Suprapubic skin (tissue), 4 donors: ENCODE results near the gene PRAMEF11. TPM values are rescaled to one million over a fixed set of nuclear protein-coding genes. Genes with fewer than 3 reads are reported as not detected.
"Not testable (repeated sequence)": the region's sequence is repeated elsewhere in the genome, so short reads cannot be mapped to it uniquely, and the experiment has no call there.

Experiments used
- DNase-seq, 2 donors: peaks; one replicate each; pipeline ENCODE4 v3.0.0-alpha.2; 2019; ENCODE audit warnings: low spot score in 2 of 2
- H3K27ac ChIP-seq: fragments of 200-600 bp; sonication (generic); one replicate; pipeline ENCODE4 v1.5.1; 2019
- H3K27me3 ChIP-seq: fragments of 200-600 bp; sonication (generic); one replicate; pipeline ENCODE4 v1.5.1; 2019
- H3K36me3 ChIP-seq: fragments of 200-600 bp; sonication (generic); one replicate; pipeline ENCODE4 v1.5.1; 2019
- H3K4me1 ChIP-seq: fragments of 200-600 bp; sonication (generic); one replicate; pipeline ENCODE4 v1.5.1; 2019
- H3K4me3 ChIP-seq: fragments of 200-600 bp; sonication (generic); one replicate; pipeline ENCODE4 v1.5.1; 2019; ENCODE audit warnings: mild to moderate bottlenecking
- H3K9me3 ChIP-seq: fragments of 200-600 bp; sonication (generic); one replicate; pipeline ENCODE4 v1.5.1; 2019
- CTCF ChIP-seq, 2 donors: fragments of 200-600 bp in 1 of 2; fragments of 450-650 bp in 1 of 2; sonication (generic) in 1 of 2; IDR thresholded peaks; one replicate each; pipeline ENCODE4 v1.5.1; 2016 to 2019; ENCODE audit warnings: antibody characterized with exemption in 2 of 2, mild to moderate bottlenecking in 1 of 2, moderate library complexity in 1 of 2
- EP300 ChIP-seq: sonication (generic); formaldehyde crosslinking; IDR thresholded peaks from one replicate; pipeline ENCODE4 v1.6.1; 2017; ENCODE audit warnings: antibody characterized with exemption
- POLR2A ChIP-seq, 2 donors: fragments of 450-650 bp; IDR thresholded peaks; one replicate each; pipeline ENCODE4 v1.6.1; 2017; ENCODE audit warnings: antibody characterized with exemption in 2 of 2, mild to moderate bottlenecking in 2 of 2, moderate library complexity in 2 of 2
- POLR2AphosphoS5 ChIP-seq, 3 donors: sonication (generic); formaldehyde crosslinking; IDR thresholded peaks; one replicate each; pipeline ENCODE4 v1.6.1; 2017; ENCODE audit warnings: antibody characterized with exemption in 3 of 3
- WGBS: methylation state at CpG from one replicate; pipeline ENCODE4 v1.1.5; 2018; 5-methylcytosine and 5-hydroxymethylcytosine counted together
- total RNA-seq, 4 donors: library from RNA; depleted of rRNA; stranded (reverse); fragments of >200 nt; gene quantifications; one replicate each; pipeline ENCODE4 v1.1.0, GENCODE V29; 2016

The PRAMEF11 gene
- not detected for total RNA-seq

GRCh38 chr1:12831310-12831709 is at the start of gene PRAMEF11:
TSS of gene PRAMEF11 (minus strand) at chr1:12831410. CDS start at chr1:12828789, 2,621 bp downstream.
- not testable (repeated sequence) for H3K36me3 ChIP-seq, H3K4me1 ChIP-seq, H3K27ac ChIP-seq, H3K4me3 ChIP-seq, H3K27me3 ChIP-seq, H3K9me3 ChIP-seq, DNase-seq
- 71% methylated on average over 3 of the region's 3 CpGs for WGBS

- H3K4me3 ChIP-seq, H3K27me3 ChIP-seq, H3K36me3 ChIP-seq, H3K27ac ChIP-seq, H3K4me1 ChIP-seq, DNase-seq, H3K9me3 ChIP-seq: not testable (repeated sequence)
- 83% methylated on average over 2 of the region's 4 CpGs for WGBS
These were observed 47.2 kb upstream of the PRAMEF11 start for GRCh38 chr1:12878453-12878852.

- not testable (repeated sequence) for H3K27ac ChIP-seq, H3K4me1 ChIP-seq, H3K27me3 ChIP-seq, H3K9me3 ChIP-seq, H3K36me3 ChIP-seq, DNase-seq, H3K4me3 ChIP-seq
- WGBS, result no CpG with 5 or more reads among the region's 7 CpGs
These were observed 32.1 kb upstream of the PRAMEF11 start for GRCh38 chr1:12863131-12863880.

DNA sequence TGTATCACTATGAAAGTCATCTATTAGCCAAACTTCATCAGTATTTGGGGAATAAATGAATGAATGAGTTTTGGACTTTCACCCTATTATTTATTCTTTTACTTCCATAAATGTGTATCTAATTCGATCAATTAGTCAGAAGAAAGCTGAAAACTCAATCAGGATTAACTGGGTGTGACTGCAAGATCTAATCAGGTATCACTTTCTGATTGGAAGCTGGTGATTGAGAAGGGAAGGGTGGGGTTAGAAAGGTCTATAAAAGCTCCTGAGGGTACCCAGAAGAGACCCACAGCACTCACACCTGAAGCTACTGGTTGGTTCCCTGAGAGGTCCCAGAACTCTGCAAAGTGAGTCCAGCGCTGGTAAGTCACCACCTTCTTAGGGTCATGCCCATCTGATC is 25.6 kb upstream of the PRAMEF11 start, which contains the start of gene PRAMEF2:
TSS of gene PRAMEF2 (plus strand) at position 301 of the 400 bp plus-strand sequence. CDS start 1,924 bp downstream, outside the sequence.
- not testable (repeated sequence) for H3K27me3 ChIP-seq, H3K4me1 ChIP-seq, H3K9me3 ChIP-seq, H3K4me3 ChIP-seq, H3K36me3 ChIP-seq, DNase-seq, H3K27ac ChIP-seq
- WGBS, result 72% methylated on average over 2 of the region's 2 CpGs

- no peak overlapping the region for H3K4me3 ChIP-seq
- H3K27ac ChIP-seq, result no peak overlapping the region
- no peaks in the 10 kb centered on the region for H3K27me3 ChIP-seq
- TF ChIP-seq POLR2A (IDR thresholded peaks at IDR 0.05), result no peak
- no peak for TF ChIP-seq CTCF (IDR thresholded peaks at IDR 0.05)
- no peak for TF ChIP-seq EP300
- TF ChIP-seq POLR2AphosphoS5 (IDR thresholded peaks at IDR 0.05), result no peak
- DNase-seq, result no peak
- 61% methylated on average over 4 of the region's 4 CpGs for WGBS
- H3K9me3 ChIP-seq, result no peaks in the 10 kb centered on the region
- H3K4me1 ChIP-seq, result no peaks in the 10 kb centered on the region
- no peaks in the 10 kb centered on the region for H3K36me3 ChIP-seq
These were observed 20.6 kb upstream of the PRAMEF11 start for GRCh38 chr1:12851779-12852178.

GRCh38 chr1:12848620-12849019 is 17.4 kb upstream of the PRAMEF11 start, which contains the start of gene HNRNPCL1:
TSS of gene HNRNPCL1 (minus strand) at chr1:12848720. CDS start at chr1:12848289, 431 bp downstream.
- H3K27me3 ChIP-seq, H3K36me3 ChIP-seq, H3K27ac ChIP-seq, H3K9me3 ChIP-seq, H3K4me1 ChIP-seq, DNase-seq, H3K4me3 ChIP-seq: not testable (repeated sequence)
- 87% methylated on average over 7 of the region's 7 CpGs for WGBS

GRCh38 chr1:12833251-12833650 is 2.0 kb upstream of the PRAMEF11 start:
- WGBS, result 69% methylated on average over 2 of the region's 2 CpGs
- not testable (repeated sequence) for H3K4me3 ChIP-seq, DNase-seq, H3K27ac ChIP-seq, H3K27me3 ChIP-seq, H3K9me3 ChIP-seq, H3K36me3 ChIP-seq, H3K4me1 ChIP-seq

DNA sequence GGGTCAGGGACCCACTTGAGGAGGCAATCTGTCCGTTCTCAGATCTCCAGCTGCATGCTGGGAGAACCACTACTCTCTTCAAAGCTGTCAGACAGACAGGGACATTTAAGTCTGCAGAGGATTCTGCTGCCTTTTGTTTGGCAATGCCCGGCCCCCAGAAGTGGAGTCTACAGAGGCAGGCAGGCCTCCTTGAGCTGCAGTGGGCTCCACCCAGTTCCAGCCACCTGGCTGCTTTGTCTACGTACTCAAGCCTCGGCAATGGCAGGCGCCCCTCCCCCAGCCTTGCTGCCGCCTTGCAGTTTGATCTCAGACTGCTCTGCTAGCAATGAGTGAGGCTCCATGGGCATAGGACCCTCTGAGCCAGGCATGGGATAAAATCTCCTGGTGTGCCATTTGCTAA is 12.1 kb downstream of the PRAMEF11 start:
- not testable (repeated sequence) for DNase-seq, H3K4me1 ChIP-seq, H3K27ac ChIP-seq, H3K9me3 ChIP-seq, H3K4me3 ChIP-seq, H3K27me3 ChIP-seq, H3K36me3 ChIP-seq
- 62% methylated on average over 6 of the region's 6 CpGs for WGBS

DNA sequence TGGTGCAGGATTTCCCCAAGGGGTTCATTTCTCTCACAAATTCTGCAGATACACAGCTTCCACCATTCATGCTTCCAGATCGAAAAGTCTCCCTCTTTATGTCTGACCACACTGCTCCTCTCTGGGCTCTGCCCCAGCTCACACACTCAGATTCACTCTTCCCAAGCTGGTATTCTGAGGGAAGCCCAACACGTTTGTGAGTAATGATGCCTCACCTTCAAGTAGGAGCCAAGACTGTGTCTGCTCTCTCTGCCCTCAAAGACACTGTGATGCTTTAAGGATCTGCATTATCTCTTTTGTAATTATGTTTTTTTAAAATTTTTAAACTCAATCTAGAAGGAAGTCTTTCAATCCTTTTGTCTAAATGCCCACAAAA is 19.8 kb downstream of the PRAMEF11 start:
- WGBS, result 41% methylated on average over 2 of the region's 2 CpGs
- TF ChIP-seq POLR2AphosphoS5 (IDR thresholded peaks at IDR 0.05) (no peak), POLR2A (IDR thresholded peaks at IDR 0.05) (no peak), CTCF (IDR thresholded peaks at IDR 0.05) (no peak), EP300 (no peak)
- no peak overlapping the region for H3K27ac ChIP-seq

More for the DNA sequence above, 19.8 kb downstream of the PRAMEF11 start:
- no peak for DNase-seq
- Histone ChIP-seq H3K27me3 (no peaks in the 10 kb centered on the region), H3K4me3 (no peak overlapping the region), H3K4me1 (no peaks in the 10 kb centered on the region), H3K36me3 (no peaks in the 10 kb centered on the region), H3K9me3 (no peaks in the 10 kb centered on the region)
